Keratinocyte (primary cell): ENCODE data around the gene SH2D3C.

ENCODE experiments used
- EZH2 ChIP-seq: IDR thresholded peaks from one replicate; pipeline ENCODE4 v1.6.1; 2012; ENCODE audit warnings: inconsistent platforms, mild to moderate bottlenecking, low read length, moderate library complexity
- TF ChIP-seq, protein P1 (sequence below), 3 experiments: IDR thresholded peaks in 1 of 3; conservative IDR thresholded peaks in 1 of 3; optimal IDR thresholded peaks in 1 of 3; 2 replicates in 2 of 3; 3 replicates in 1 of 3; pipeline versions ENCODE3 to v1.5.1; 2011; ENCODE audit warnings: low read length in 3 of 3, mild to moderate bottlenecking in 3 of 3, moderate library complexity in 2 of 3, control low read depth in 1 of 3, inconsistent platforms in 1 of 3; ENCODE audit not compliant: insufficient read depth in 2 of 3; ENCODE audit errors: extremely low read depth in 1 of 3

- TF ChIP-seq, protein P1, sequence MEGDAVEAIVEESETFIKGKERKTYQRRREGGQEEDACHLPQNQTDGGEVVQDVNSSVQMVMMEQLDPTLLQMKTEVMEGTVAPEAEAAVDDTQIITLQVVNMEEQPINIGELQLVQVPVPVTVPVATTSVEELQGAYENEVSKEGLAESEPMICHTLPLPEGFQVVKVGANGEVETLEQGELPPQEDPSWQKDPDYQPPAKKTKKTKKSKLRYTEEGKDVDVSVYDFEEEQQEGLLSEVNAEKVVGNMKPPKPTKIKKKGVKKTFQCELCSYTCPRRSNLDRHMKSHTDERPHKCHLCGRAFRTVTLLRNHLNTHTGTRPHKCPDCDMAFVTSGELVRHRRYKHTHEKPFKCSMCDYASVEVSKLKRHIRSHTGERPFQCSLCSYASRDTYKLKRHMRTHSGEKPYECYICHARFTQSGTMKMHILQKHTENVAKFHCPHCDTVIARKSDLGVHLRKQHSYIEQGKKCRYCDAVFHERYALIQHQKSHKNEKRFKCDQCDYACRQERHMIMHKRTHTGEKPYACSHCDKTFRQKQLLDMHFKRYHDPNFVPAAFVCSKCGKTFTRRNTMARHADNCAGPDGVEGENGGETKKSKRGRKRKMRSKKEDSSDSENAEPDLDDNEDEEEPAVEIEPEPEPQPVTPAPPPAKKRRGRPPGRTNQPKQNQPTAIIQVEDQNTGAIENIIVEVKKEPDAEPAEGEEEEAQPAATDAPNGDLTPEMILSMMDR (optimal IDR thresholded peaks at IDR 0.05 in 1 of 3, IDR thresholded peaks at IDR 0.05 in 1 of 3, conservative IDR thresholded peaks at IDR 0.05 in 1 of 3; ENCODE audit: extremely low read depth in 1 of 3, insufficient read depth in 2 of 3, low read length in 3 of 3): no peak
- TF ChIP-seq EZH2: no peak
Measured at GRCh38 chr9:127720865-127721227, 57.6 kb downstream of the SH2D3C start.
